Kidney epithelial cell (primary cell): ENCODE results near the gene TRIO. TPM values are rescaled to one million over a fixed set of nuclear protein-coding genes. Genes with fewer than 3 reads are reported as not detected.

Experiments
- DNase-seq: peaks from one replicate; pipeline ENCODE4 v3.0.0-alpha.2; 2010; ENCODE audit warnings: low read depth
- H3K27me3 ChIP-seq: 2 replicates; pipeline ENCODE4 v1.6.0; 2011; ENCODE audit warnings: low read length; ENCODE audit not compliant: control insufficient read depth, insufficient read depth
- H3K36me3 ChIP-seq: 2 replicates; pipeline ENCODE4 v1.5.1; 2011; ENCODE audit warnings: low read length; ENCODE audit not compliant: control insufficient read depth, insufficient read depth
- H3K4me3 ChIP-seq: 2 replicates; pipeline ENCODE4 v1.5.1; 2011; ENCODE audit warnings: low read depth, mild to moderate bottlenecking, control low read depth, low read length
- total RNA-seq: library from RNA; depleted of rRNA; stranded (reverse); fragments of >200 nt; gene quantifications from 2 replicates; pipeline ENCODE4 v1.2.3, GENCODE V29; 2015
- TF ChIP-seq, protein P1 (sequence below): IDR thresholded peaks from 2 replicates; pipeline ENCODE4 v1.5.1; 2011; ENCODE audit warnings: mild to moderate bottlenecking, moderate library complexity, low read length, control low read depth, inconsistent platforms; ENCODE audit not compliant: insufficient read depth, poor library complexity, severe bottlenecking

TRIO gene
- total RNA-seq, 1 donor from 2014 or later, result 174 TPM

DNA sequence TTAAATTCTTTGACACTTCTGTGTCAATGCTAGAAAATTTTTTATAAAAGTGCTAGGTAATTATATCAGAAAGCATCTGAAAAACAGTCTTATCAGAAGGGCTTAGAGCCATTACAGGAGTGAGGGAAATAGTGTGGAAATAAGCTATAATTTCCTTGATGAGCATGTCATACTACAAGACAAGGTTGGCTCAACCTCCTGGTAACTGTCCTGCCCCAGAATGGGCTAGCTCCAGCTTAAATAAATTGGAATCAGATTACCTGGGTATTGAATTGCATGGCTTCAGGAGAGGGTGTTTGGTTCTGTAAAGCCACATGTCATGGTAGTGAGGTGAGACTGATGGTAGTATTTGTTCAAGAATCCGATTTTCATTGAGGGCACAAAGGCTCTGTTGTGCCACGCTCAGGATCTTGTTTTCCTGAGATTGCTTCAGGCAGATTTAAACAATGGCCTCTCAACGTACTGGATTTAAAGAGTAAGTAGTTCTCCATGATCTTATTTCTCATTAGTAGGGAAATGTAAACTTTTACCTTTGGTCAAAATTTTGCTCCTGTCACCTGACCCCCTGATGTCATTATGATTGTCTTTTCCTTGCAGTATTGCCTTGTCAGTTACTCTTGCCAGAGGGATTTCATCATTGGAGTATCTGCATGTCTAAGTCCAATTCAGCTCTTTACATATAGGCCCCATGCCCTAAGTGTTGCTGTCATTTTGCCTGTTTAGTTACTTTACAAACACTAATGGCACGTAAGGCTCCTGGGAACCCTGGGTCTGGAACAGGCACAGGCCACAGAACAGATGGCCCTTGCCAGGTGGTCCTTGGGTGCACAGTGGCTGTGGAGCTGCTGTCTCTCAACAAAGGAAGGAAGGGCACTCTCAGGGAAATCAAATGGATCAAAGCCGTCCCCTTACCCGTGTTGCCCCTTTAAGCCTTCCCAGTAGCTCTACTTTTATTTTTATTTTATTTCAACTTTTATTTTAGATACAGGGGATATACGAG is 21.3 kb downstream of the TRIO start:
- H3K36me3 ChIP-seq, result no peaks in the 10 kb centered on the region
- TF ChIP-seq, protein P1, sequence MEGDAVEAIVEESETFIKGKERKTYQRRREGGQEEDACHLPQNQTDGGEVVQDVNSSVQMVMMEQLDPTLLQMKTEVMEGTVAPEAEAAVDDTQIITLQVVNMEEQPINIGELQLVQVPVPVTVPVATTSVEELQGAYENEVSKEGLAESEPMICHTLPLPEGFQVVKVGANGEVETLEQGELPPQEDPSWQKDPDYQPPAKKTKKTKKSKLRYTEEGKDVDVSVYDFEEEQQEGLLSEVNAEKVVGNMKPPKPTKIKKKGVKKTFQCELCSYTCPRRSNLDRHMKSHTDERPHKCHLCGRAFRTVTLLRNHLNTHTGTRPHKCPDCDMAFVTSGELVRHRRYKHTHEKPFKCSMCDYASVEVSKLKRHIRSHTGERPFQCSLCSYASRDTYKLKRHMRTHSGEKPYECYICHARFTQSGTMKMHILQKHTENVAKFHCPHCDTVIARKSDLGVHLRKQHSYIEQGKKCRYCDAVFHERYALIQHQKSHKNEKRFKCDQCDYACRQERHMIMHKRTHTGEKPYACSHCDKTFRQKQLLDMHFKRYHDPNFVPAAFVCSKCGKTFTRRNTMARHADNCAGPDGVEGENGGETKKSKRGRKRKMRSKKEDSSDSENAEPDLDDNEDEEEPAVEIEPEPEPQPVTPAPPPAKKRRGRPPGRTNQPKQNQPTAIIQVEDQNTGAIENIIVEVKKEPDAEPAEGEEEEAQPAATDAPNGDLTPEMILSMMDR, result no peak
- no peaks in the 10 kb centered on the region for H3K27me3 ChIP-seq
- DNase-seq, result no peak
- H3K4me3 ChIP-seq, result no peak overlapping the region

DNA sequence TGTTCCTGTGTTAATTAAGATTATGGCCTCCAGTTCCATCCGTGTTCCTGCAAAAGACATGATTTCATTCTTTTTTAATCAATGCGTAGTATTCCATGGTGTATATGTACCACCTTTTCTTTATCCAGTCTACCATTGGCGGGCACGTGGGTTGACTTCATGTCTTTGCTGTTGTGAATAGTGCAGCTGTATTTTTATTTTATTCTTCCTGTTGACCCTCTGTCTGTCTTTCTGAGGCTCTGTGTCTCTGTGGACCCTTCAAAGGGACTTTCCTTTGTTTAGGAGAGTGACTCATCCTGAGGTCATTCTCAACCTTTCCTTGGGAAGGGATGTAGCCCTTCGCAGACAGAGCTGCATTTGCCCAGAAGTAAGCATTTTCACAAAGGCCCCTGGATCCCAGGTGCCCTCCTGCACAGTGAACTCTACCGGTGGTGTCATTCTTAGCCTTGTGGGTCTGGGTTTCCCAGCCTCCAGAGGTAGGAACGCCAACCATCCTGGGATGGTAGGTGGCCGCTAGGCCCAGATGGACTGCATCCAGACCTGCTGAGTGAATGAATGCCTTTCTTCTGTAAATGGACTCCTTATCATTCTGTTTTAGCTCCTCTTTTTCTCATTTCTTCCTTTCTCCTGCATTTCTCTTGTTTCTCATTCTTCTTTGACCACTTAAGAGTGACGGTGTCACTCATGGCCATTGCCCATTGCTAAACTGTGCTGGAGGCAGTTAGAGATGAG is 22.4 kb downstream of the TRIO start:
- H3K4me3 ChIP-seq, result no peak overlapping the region
- no peaks in the 10 kb centered on the region for H3K27me3 ChIP-seq
- H3K36me3 ChIP-seq, result no peaks in the 10 kb centered on the region
- TF ChIP-seq, protein P1, result no peak
- peak; percentile 90 for DNase-seq

DNA sequence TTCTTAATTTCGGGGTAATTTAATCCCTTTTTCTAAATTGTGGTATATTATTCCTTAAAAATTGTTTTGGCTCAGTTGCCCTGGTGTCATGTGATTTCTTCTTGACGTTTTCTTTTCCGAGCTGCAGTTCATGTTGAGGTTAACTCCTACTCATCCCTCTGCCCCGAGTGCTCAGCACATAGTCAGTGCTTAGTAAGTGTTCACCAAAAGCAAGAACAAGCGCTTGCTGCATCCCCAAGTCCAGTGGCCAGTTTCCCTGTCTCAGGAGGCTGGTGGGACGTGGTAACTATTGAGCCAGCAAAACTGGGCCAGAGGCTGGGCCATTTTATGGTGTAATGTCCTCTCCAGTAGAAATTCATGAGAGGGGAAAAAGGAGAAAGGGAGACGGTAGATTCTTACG is 23.3 kb downstream of the TRIO start:
- H3K36me3 ChIP-seq, result no peaks in the 10 kb centered on the region
- no peaks in the 10 kb centered on the region for H3K27me3 ChIP-seq
- no peak for DNase-seq
- no peak overlapping the region for H3K4me3 ChIP-seq
- TF ChIP-seq, protein P1, result no peak

DNA sequence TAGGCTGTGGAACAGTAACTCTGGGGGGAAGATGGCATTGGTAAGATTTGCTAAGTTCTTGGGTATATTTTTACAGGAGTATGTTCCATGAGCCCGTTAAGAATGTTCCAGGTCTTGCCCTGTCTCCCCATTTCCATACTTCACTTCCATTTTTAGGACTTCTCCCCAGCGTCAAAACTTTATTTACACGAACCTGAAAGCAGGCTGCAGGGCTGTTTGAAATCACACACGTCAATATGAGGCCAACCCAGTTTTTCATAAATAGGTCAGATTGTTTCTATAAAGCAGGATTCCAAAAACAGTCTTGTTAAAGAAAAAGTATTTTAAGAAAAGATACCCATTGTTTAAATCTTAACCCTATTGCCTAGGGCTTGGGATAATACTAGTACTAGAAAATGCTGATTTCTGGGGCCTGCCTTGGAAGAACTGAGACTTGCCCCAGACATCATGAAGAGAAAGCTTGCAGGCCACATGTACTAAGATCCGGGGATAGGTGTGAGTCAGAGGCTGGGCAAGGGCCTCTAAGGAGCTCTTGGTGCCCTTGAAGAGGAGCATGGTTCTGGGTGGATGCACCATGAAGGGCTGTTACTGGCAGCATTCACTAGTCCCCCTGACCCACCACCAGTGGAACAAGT is 24.2 kb downstream of the TRIO start:
- Histone ChIP-seq H3K36me3 (no peaks in the 10 kb centered on the region), H3K27me3 (no peaks in the 10 kb centered on the region), H3K4me3 (no peak overlapping the region)
- no peak for DNase-seq
- TF ChIP-seq, protein P1, result no peak

DNA sequence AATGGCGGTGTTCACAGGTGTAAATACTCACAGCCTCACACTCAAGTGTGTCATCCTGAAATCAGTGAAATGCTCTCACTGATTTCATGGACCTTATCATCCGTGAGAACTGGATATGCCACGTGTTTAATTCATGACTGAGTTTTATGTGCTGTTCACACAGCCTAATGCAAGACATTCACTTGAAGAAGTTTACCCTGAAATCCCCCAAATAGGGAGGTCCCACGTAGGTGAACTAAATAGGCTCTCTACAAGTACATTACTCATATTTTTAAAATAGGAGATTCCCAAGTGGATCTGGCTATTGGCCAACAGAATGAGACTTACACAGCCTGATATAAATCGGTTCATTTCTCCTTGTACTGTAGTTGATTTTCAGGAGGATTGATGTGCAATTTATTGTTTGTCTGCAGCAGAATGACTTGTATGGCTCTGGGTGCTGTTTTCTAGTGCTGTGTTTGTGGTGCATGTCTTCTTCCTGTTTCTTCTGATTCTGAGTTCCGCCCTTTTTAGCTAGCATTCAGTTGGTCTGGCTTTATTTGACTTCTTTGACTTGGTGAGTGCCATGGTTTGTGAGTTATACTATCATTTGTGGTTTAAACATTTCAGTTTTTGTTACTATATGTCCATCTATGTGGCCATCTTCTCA is 25.1 kb downstream of the TRIO start:
- Histone ChIP-seq H3K4me3 (no peak overlapping the region), H3K36me3 (no peaks in the 10 kb centered on the region), H3K27me3 (no peaks in the 10 kb centered on the region)
- TF ChIP-seq, protein P1, result no peak
- no peak for DNase-seq
